GM21390 (cell line): ENCODE data around the gene MZT2A.
A peak's percentile ranks its signal among the peaks of the same experiment; 100 is the strongest.
"Not testable (repeated sequence)": the region's sequence is repeated elsewhere in the genome, so short reads cannot be mapped to it uniquely, and the experiment has no call there.

ENCODE experiments used
- ATAC-seq: cut with Tn5 transposase; IDR thresholded peaks from one replicate; pipeline ENCODE4 v1.9.1; 2021; ENCODE audit not compliant: unreplicated experiment

MZT2A gene

DNA sequence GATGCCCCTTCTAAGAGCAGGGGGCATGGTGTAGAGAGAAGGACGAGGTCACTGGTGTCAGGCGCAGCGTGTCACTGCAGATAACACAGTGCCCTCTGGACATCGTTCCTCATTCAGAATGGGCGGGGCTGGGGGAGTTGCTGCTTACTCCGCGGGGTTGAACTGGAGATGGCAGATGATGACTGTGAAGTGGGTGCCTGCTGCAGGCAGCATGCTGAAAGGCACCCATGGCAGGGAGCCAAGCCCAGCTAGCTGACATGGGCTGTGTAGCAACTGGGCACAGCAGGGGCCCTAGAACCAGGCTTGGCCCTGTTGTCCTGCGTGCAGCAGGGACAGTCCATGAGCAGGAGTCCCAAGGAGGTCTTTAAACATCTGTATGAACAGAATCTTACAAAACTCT lies 20.6 kb downstream of the MZT2A start:
- ATAC-seq: not testable (repeated sequence)

DNA sequence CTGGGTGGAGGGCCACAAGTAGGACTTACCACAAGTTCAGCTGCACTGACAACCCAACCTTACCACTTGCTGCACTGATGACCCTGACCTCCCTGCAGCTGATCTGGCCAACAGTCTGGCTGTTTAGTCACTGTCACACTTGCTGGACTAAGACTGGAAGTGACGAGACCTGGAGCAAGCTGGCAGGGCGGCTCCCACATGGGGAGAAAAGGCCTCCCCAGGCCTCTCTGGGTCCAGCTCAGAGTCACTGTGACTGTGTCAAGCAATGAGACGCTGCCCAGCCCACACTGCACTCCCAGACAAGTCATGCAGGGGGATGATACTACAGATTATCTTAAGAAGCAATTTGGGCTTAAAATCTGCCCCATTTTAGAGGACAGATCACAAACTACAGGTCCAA lies 21.3 kb downstream of the MZT2A start:
- not testable (repeated sequence) for ATAC-seq

DNA sequence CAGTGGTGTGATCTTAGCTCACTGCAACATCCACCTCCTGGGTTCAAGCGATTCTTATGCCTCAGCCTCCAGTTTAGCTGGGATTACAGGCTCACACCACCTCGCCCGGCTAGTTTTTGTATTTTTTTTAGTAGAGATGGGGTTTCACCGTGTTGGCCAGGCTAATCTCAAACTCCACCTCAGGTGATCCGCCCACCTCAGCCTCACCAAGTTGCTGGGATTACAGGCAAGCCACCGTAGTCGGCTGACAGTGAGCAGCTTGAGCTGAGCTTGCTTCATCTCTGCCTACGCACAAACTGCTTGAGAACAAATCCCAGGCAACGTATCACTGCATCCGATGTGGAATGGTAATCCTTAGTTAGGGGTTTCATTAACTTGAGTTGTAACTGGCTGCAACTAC lies 24.5 kb downstream of the MZT2A start:
- not testable (repeated sequence) for ATAC-seq

DNA sequence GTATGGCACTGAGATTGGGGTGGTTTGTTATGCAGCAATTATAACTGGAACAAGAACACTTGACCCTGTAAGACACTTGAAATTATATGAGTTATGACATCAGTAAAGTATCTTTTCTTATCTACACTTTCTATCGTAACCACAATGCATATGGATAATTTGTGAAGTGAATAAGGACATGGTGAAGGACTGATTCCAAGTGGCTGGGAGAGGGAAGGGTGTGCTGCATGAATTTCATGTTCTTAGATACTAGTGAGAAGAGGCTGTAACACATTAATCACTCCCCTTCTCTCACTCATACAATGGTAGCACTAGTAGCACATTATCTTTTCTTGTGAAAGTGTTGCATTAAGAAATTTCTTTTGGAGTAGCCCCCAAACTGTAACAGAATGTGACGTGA lies 37.3 kb downstream of the MZT2A start:
- ATAC-seq: not testable (repeated sequence)

DNA sequence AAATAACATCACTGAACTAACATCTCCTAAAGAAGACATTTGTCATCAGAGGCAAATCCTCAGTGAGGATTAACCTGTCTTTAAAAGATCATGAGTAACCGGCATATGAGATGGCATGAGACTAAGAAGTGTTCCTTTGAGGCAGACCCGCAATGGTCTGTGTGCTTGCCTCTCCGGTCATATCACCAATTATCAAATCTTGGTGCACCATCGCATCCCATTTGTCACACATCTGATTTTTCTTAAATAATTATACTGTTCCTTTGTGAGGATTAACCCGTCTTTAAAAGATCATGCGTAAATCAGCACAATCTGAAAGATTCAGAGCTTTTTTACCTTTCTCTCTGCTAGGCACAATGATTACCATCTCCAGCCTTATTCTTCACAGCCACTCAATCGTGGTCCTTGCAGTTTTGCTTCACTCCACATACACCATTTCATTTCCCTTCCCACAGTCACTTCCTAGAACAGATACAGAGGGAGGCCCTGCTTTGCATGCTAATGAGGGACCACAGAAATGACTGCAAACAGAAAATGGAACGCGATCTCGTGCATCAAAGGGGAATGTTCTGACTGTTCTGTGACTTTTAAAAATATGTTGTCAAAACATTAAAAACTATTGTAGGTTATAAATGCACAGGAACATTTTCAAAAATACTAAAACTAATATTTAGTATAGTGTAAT lies 40.8 kb downstream of the MZT2A start:
- peak; percentile 91 for ATAC-seq

DNA sequence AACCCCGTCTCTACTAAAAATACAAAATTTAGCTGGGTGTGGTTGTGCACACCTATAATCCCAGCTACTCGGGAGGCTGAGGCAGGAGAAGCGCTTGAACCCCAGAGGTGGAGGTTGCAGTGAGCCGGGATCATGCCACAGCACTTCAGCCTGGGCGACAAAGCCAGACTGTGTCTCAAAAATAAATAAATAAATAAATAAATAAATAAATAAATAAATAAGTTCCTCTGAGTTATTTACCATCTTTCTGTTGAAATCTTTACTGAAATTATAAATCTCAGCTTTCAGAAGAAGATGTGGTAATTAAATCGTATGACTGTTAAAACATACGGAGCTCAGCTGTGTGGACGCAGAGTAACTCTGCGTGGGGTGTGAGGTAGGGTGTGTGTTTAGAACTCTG lies 44.2 kb downstream of the MZT2A start:
- not testable (repeated sequence) for ATAC-seq

- no peak for ATAC-seq
These were observed 46.3 kb downstream of the MZT2A start for GRCh38 chr2:131445896-131446295.

DNA sequence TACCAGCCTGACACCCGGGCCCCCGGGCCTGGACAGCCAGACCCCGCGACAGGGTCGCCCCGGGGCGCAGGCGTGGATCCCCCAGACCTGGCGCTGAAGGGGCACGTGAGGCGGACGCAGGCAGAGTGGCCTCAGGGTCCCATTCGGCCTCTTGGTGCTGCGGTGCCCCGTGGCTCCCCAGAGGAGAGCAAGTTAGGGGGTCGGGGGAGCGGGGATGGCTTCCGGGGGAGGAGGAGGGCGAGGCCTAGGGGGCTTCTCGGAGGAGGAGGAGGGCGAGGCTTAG lies 46.7 kb downstream of the MZT2A start:
- not testable (repeated sequence) for ATAC-seq

GRCh38 chr2:131444736-131445514 lies 47.3 kb downstream of the MZT2A start:
- ATAC-seq: not testable (repeated sequence)

DNA sequence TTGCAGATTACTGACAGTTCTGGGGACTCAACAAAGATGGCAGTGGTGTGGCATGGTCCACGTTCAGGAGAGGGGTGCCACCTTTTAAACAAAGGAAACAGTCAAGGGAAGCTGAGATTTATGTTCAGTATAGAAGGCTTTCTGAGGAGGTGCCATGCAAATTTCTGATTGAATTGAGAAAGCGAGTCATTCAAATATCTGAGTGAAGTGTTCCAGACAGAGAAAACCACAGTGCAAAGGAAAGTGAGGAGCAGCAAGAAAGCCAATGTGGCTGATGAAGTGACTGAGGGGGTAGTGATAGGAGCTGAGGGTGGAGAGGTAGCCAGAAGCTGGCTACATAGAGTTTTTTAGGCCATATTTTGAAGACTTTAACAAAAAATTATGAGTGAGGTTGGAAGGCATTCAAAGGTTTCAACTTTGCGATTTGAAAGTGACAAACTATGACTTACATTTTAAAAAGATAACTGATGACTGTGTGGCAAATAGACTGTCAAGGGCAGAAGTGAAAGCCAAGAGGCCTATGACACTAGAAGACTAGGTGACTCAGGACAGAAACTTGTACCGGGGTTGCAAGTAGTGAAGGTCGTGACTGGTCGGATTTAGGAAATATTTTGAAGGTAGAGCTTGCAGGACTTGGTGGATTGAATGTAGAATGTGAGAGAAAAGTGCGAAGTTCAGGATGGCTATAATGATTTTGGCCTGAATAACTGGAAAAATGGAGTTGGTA lies 51.3 kb downstream of the MZT2A start:
- ATAC-seq: peak; percentile 85
